Common myeloid progenitor, CD34-positive (primary cell): ENCODE results near the gene ITSN2.
"Not testable (repeated sequence)": the region's sequence is repeated elsewhere in the genome, so short reads cannot be mapped to it uniquely, and the experiment has no call there.

ENCODE experiments used
- CTCF ChIA-PET: fragments of 350-600 bp; sonication (Branson Sonifier 250); formaldehyde crosslinking; loops from one replicate; lab custom pipeline; 2021; ENCODE audit warnings: antibody characterized with exemption; lab: Charles Lee
- POLR2A ChIA-PET: fragments of 350-600 bp; sonication (Branson Sonifier 250); formaldehyde crosslinking; loops from one replicate; lab custom pipeline; 2021; ENCODE audit warnings: antibody characterized with exemption; lab: Charles Lee
- DNase-seq, 3 donors: peaks; one replicate each; pipeline versions ENCODE4 v3.0.0 to v3.0.0-alpha.2; 2013
- H3K27ac ChIP-seq, 2 experiments: 1 replicate in 1 of 2; 2 replicates in 1 of 2; pipeline ENCODE4 v1.7.0; 2013; ENCODE audit warnings: inconsistent platforms in 2 of 2, low read length in 2 of 2, mild to moderate bottlenecking in 2 of 2, low read depth in 1 of 2, moderate library complexity in 1 of 2; ENCODE audit not compliant: severe bottlenecking in 2 of 2, insufficient read depth in 1 of 2, poor library complexity in 1 of 2
- H3K27me3 ChIP-seq, 5 experiments: replicated peaks in 2 of 5; 1 replicate in 3 of 5; 2 replicates in 2 of 5; pipeline versions ENCODE4 v1.6.1 to v1.7.0; 2013; ENCODE audit warnings: low read length in 4 of 5, mild to moderate bottlenecking in 2 of 5, moderate library complexity in 2 of 5, inconsistent platforms in 1 of 5; ENCODE audit not compliant: insufficient read depth in 5 of 5, control insufficient read depth in 4 of 5
- H3K36me3 ChIP-seq, 4 experiments: 1 replicate in 2 of 4; 2 replicates in 2 of 4; pipeline versions ENCODE4 v1.6.1 to v1.7.0; 2013; ENCODE audit warnings: low read length in 3 of 4, control low read depth in 1 of 4, mild to moderate bottlenecking in 1 of 4; ENCODE audit not compliant: control insufficient read depth in 4 of 4, insufficient read depth in 4 of 4
- H3K4me1 ChIP-seq, 4 experiments: 1 replicate in 3 of 4; 2 replicates in 1 of 4; pipeline versions ENCODE4 v1.6.1 to v1.7.1; 2013; ENCODE audit warnings: low read length in 3 of 4, mild to moderate bottlenecking in 3 of 4, control low read depth in 1 of 4, inconsistent platforms in 1 of 4, moderate library complexity in 1 of 4; ENCODE audit not compliant: control insufficient read depth in 4 of 4, insufficient read depth in 4 of 4; ENCODE audit errors: control extremely low read depth in 1 of 4
- H3K4me3 ChIP-seq, 7 experiments: 1 replicate in 4 of 7; 2 replicates in 3 of 7; pipeline versions ENCODE4 v1.5.1 to v1.7.0; 2013; ENCODE audit warnings: mild to moderate bottlenecking in 7 of 7, low read length in 6 of 7, moderate library complexity in 6 of 7, inconsistent platforms in 2 of 7, low read depth in 2 of 7, control low read depth in 1 of 7; ENCODE audit not compliant: insufficient read depth in 4 of 7, control insufficient read depth in 1 of 7; ENCODE audit errors: extremely low read depth in 1 of 7
- H3K9me3 ChIP-seq, 5 experiments: 1 replicate in 4 of 5; 2 replicates in 1 of 5; pipeline versions ENCODE4 v1.6.1 to v1.7.1; 2013; ENCODE audit warnings: low read length in 4 of 5, mild to moderate bottlenecking in 2 of 5, inconsistent platforms in 1 of 5, low read depth in 1 of 5, moderate library complexity in 1 of 5; ENCODE audit not compliant: control insufficient read depth in 4 of 5, insufficient read depth in 2 of 5; ENCODE audit errors: control extremely low read depth in 1 of 5
- WGBS: methylation state at CpG from one replicate; pipeline ENCODE4 v1.1.5; 2013; ENCODE audit not compliant: insufficient coverage; 5-methylcytosine and 5-hydroxymethylcytosine counted together

The ITSN2 gene

DNA sequence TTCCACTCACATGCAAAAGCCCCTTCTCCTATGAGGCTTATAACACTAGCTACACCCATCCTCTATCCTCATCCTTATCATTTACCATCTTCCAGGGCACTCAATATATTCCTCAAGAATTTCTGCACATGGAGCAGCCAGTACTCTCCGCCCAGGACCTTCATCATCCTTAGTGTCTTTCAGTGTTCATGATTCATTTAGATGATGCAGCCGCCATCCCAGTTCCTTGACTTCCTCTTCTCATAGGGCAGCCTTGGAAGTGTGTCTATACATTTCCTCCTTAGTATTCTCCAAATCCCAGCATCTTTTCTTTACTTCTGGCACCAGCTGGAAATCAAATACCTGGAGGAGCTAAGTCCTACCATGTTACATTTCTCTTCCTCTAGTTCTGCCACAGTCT is 3.0 kb upstream of the ITSN2 start:
- 96% methylated on average over 2 of the region's 2 CpGs for WGBS
- Histone ChIP-seq H3K9me3 (no peaks in the 10 kb centered on the region), H3K4me3 (no peak overlapping the region), H3K27ac (no peak overlapping the region), H3K36me3 (no peaks in the 10 kb centered on the region), H3K27me3 (no peaks in the 10 kb centered on the region), H3K4me1 (peaks cover 10 to 33% (median 25%) of the 10 kb centered on the region in 4 experiments)
- ChIA-PET CTCF (interaction anchor here (0.6 to 1.8 kb wide), 3 partner anchors 14 to 45 kb away, joined by 3 to 4 read pairs (median 3); no protein-coding TSS in a partner anchor), POLR2A (no interaction called here)
- DNase-seq = no peak

- Histone ChIP-seq H3K27me3 (no peaks in the 10 kb centered on the region), H3K4me1 (peaks cover 12 to 36% (median 28%) of the 10 kb centered on the region in 4 experiments), H3K4me3 (no peak overlapping the region), H3K36me3 (no peaks in the 10 kb centered on the region), H3K27ac (no peak overlapping the region), H3K9me3 (no peaks in the 10 kb centered on the region)
- no peak for DNase-seq
- CTCF ChIA-PET = no interaction called here
- 93% methylated on average over 4 of the region's 4 CpGs for WGBS
- POLR2A ChIA-PET = no interaction called here
These were observed 1.9 kb upstream of the ITSN2 start for GRCh38 chr2:24362253-24362652.

DNA sequence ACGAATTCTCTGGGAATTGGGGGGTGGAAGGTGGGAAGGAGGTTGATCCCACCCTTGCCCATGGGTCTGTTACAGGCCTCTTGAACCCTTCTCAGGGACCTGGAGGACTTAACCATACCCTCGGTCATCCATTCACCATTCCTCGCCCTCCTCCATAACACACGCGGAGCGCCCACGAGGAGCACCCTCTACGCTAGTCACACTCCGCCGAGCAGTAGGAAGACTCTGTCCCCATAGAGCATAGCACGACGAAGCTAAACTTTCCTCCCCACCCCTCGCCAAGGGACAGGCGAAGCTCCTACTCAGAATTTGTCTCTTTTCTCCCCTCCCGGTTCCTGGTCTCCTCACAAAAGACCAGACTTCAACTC is 611 bp upstream of the ITSN2 start:
- ChIA-PET POLR2A (interaction anchor here (0.7 to 1.6 kb wide), 4 partner anchors 10 to 32 kb away, joined by 3 to 8 read pairs (median 5); no protein-coding TSS in a partner anchor), CTCF (interaction anchor here (0.5 to 1.8 kb wide), 5 partner anchors 10 to 95 kb away, joined by 3 to 4 read pairs (median 4); no protein-coding TSS in a partner anchor)
- DNase-seq = no peak
- Histone ChIP-seq H3K4me1 (peaks cover 12 to 36% (median 28%) of the 10 kb centered on the region in 4 experiments), H3K27me3 (no peaks in the 10 kb centered on the region), H3K9me3 (no peaks in the 10 kb centered on the region), H3K36me3 (no peaks in the 10 kb centered on the region), H3K4me3 (peak overlapping the region; percentile 75 to 98 (median 92)), H3K27ac (peak overlapping the region; percentile 88 to 93)
- 94% methylated on average over 15 of the region's 15 CpGs for WGBS

DNA sequence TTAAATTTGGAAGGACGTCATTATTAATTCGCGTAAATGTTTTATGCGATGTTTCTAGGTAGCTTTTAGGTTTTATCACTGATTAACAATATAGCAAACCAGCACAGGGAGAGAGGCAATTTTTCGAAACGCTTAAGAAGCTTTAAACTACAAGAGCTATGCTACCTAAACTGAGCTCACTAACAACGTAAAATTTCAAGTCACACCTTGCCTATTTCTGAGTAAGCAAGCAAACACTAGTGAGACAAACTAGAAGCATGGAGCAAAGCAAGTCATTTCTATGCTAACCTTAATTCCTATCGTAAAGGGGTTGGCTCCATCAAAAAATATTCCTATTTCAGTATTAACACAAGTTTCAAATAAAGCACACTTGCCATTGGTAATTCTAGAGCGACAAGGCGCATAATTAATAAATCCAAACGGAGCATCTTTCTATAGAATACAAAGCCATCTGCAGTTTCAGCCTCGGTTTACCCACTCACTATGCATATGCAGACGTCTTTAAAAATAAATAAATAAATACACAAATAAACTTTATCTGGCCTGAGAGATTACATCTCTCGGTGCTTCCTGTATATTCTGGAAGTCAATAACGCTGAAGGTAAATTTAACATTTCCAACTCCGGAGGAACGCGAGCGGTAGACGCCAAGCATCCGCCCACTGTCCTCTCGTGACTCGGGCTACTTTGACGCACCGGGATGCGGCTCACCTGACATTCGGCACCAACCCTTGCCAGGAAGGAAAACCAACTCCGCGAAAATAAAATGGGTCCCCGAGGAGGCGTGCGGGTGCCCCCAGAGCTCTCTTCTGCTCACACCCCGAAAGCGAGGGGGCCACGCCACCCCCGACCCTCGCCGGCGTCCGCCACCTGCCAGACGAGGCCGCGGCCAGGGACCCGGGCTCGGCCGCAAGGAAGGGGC is 947 bp downstream of the ITSN2 start:
- ChIA-PET CTCF (interaction anchor here (0.6 to 2.2 kb wide), 7 partner anchors 8 to 94 kb away, joined by 3 to 9 read pairs (median 4); no protein-coding TSS in a partner anchor), POLR2A (interaction anchor here (1.3 to 1.6 kb wide), 3 partner anchors 8 to 30 kb away, joined by 4 to 8 read pairs (median 6); no protein-coding TSS in a partner anchor)
- WGBS = 0% methylated on average over 40 of the region's 46 CpGs
- no peaks in the 10 kb centered on the region for H3K9me3 ChIP-seq
- peak overlapping the region; percentile 75 to 98 (median 92) for H3K4me3 ChIP-seq
- H3K36me3 ChIP-seq = no peaks in the 10 kb centered on the region
- no peaks in the 10 kb centered on the region for H3K27me3 ChIP-seq
- DNase-seq = peak in 2 of 3 donors; percentile 34 to 51
- H3K27ac ChIP-seq = peak overlapping the region; percentile 88 to 93
- peaks cover 21 to 34% (median 28%) of the 10 kb centered on the region in 4 experiments for H3K4me1 ChIP-seq

- peaks cover 27 to 46% (median 35%) of the 10 kb centered on the region in 4 experiments for H3K4me1 ChIP-seq
- H3K27ac ChIP-seq, H3K27me3 ChIP-seq, H3K36me3 ChIP-seq, POLR2A ChIA-PET, H3K9me3 ChIP-seq, DNase-seq: not testable (repeated sequence)
- H3K4me3 ChIP-seq = peak overlapping the region in 1 of 7 experiments; percentile 98
- 95% methylated on average over 9 of the region's 12 CpGs for WGBS
- CTCF ChIA-PET = interaction anchor here (2.2 kb wide), 1 partner anchor 26 kb away, joined by 9 read pairs; no protein-coding TSS in a partner anchor
These were observed 2.6 kb downstream of the ITSN2 start for GRCh38 chr2:24357767-24358166.

- no CpG with 5 or more reads among the region's 4 CpGs for WGBS
- POLR2A ChIA-PET = not testable (repeated sequence)
These were observed 3.2 kb downstream of the ITSN2 start for GRCh38 chr2:24357115-24357514.

More at GRCh38 chr2:24357115-24357514, 3.2 kb downstream of the ITSN2 start:
- CTCF ChIA-PET, H3K27me3 ChIP-seq, H3K27ac ChIP-seq, H3K4me3 ChIP-seq, DNase-seq, H3K36me3 ChIP-seq, H3K9me3 ChIP-seq: not testable (repeated sequence)
- H3K4me1 ChIP-seq = peaks cover 27 to 51% (median 36%) of the 10 kb centered on the region in 4 experiments
